Medulla oblongata (tissue), 1 donor: ENCODE measurements around the gene DGUOK.

Experiments used
- DNase-seq: peaks from one replicate; pipeline ENCODE4 v3.0.0-alpha.2; 2015; ENCODE audit errors: extremely low spot score

Gene DGUOK

DNA sequence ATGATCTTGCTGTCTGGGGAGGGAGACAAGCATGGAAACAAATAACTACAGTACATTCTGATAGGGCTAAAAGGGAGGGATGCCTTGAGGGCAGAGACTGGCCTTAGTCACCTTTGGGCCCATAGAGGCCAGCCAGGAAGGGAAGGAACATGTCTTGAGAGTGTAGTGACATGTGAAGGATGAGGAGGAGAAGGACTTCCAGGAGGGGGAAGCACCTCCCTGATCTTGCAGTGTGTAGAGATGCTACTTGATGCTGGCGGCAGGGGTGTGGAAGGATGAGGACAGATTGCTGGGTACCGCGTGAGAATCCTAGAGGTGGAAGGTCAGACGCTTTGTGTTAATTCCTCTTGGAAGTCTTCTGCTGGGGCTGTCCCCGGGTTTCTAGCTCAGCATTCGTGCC, 71.1 kb downstream of the DGUOK start:
- DNase-seq, result no peak

DNA sequence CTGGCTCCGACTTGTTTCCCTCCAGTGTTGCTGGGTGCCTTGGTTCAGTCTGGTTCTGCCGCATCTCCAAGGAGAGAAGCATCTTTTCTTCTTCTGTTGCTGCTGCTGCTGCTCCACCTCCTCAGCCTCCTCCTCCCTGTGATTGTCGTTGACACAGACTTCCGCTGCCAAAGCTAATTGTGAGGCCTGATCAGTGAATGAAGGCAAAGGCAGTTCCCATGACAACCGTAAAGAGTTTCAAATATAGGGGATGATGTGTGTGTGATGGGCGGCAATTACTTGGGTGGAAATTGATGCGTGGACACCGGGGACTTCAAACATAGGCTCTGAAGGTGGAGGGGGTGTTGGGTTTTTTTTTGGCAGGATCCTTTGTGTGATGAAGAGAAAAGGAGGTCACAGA, 71.8 kb downstream of the DGUOK start:
- DNase-seq, result peak; percentile 8

DNA sequence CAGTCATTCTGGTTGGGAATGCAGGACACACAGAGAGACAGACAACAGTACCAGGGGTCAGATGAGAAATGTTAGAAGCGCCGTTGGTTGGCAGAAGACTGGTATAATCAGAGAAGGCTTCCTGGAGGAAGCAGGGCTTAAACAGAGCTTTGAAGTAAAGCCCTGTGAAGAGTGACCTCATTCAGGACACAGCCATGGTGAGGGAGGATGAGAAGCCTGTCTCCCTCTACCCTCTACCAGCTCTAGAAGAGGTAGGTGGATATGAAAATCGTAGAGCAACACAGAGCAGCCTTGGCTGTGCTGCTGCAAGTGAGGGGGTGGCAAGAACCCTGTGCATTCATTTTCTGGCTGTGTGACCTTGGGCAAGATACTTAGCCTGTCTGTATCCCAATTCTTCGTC, 72.3 kb downstream of the DGUOK start:
- no peak for DNase-seq

DNA sequence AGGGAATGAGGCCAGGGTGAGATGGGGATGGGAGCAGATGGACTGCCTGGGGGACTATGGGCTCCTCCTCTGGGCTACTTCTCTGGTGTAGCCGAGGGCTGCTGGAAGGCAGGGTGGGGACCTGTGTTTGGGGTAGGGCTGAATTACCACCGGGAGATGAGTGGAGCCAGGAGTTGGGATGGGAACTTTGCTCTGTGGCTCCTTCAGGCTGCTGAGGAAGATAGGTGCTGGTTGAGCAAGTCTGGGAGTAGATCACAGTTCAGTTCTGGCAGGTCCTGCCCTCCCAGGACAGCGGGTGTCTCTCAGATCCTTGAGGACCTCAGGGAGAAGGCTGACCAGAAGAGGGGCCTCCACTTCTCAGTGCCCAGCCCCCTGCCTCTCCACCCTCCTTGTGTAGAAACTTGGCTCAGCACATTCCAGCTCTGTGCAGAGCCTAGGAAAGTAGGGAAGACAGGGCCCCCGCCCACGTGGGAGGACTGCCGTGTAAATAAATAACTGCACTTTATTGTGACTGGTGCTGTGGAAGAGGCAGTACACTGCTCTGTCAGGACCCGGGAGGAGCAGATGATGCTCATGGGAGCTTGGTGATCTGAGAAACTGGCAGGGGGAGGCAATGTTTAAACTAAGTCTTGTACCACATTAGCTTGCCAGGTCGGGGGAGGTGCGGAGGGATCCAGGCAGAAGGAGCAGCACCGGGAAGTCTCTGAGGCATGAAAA, 73.4 kb downstream of the DGUOK start:
- DNase-seq, result peak; percentile 8

DNA sequence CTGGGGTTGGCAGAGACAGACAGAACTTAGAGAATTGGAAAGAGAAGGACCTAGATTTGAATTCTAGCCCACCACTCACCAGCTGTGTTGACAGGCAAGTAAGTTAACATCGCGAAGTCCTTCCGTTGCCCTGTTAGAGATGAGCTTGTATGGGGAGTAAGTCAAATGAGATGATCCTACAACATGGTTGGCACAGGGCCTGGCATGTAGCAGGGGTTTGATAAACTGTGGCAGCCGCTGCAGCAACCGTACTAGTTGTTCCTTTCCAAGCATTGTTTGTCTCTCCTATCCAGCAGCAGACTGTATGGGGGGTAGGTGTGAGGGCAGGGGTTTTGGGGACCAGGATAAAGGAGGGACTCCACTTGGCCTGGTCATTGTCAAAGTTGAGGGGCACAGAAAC, 74.0 kb downstream of the DGUOK start:
- DNase-seq, result no peak

DNA sequence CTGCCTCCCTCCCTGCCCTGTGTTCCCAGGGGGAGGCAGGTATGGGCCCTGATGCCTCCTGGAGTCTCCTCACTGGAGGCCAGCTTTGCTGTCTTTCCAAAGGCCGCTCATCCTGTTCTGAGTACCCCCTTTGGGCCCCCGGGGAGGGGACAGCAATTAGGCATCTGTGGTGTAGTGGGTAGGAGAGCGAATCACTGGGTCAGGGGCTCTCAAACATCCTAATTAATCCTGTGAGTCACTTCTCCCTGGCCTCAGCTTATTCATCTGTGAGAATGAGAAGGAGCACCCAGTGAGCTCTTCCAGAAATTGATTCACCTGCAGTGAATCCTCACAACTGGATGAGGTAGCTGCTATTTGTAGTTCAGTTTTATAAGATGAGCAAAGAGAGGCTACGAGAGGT, 74.4 kb downstream of the DGUOK start:
- DNase-seq, result no peak

DNA sequence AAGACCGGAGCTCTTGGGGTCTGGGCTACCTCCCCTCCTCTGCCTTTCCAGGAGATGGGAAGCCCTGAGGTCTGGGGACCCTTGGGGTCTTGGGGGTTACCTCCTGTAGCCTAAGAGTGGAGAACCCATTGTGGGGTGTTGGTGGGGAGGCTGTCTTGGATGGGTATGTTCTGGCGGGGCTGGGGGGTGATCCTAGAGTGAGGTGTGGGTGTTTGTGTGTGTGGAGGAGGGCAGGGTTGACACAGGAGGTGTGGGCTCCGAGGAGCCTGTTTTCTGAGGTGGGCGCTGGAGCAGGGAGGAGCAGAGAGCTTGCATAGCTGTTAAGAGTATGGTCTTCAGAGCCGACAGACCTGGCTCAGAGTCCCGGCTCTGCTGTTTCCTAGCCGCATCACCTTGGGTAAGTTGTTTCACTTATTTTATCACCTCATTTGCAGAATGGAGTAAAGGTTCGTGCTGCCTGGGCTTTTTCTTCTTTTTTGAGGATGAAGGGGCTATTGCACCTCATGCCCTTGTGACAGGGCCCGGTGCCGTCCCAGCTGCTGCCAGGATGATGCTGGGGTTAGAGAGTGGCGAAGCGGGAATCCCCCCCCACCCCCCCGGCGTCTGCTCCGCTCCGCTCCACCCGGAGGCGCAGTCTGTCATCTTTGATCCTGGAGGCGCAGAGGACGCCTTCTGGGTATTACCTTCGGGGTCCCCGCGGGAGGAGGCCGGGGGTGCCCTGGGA, 75.3 kb downstream of the DGUOK start:
- no peak for DNase-seq

DNA sequence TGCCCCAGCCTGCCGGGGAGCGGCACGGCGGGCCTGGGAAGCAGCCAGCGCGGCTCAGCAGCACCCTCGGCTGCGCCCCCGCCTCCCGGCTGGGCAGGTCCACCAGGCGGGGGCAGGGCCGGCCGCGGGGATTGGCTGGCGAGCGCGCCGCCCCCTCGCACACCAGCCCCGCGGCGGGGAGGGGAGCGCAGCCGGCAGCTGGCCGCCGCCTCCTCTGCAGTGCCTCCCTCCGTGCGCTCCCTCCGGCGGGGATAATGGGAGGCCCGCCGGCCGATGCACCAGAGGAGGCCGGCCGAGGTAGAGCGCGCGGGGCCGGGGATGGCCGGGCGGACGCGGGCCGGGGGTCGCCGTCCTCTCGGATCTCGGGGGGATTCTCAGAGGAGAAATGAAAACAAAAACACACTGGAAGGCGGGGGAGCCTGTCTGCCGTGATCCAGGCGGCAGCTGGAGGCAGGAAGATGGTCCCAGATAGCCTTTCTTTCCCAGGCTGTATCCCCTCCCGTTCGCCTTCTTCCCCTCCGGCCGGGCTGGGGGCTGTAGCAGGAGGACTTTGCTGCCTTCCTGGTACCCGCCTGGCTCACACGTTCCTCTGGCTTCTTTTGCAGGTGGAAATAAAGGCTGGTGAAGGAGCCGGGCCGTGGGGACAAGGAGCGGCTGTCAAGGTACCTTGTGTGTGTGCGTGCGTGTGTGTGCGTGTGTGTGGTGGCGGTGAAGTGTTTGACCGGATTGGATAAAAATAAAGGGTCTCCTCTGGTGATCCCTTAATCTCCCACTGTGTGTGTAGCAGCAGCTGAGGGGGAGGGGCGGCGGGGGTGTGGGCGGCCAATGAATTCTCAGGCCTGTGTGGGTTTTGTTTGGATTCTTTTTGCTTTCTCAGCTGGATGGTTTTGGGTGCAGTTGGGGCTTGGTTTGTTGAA, 76.1 kb downstream of the DGUOK start:
- peak; percentile 93 for DNase-seq

DNA sequence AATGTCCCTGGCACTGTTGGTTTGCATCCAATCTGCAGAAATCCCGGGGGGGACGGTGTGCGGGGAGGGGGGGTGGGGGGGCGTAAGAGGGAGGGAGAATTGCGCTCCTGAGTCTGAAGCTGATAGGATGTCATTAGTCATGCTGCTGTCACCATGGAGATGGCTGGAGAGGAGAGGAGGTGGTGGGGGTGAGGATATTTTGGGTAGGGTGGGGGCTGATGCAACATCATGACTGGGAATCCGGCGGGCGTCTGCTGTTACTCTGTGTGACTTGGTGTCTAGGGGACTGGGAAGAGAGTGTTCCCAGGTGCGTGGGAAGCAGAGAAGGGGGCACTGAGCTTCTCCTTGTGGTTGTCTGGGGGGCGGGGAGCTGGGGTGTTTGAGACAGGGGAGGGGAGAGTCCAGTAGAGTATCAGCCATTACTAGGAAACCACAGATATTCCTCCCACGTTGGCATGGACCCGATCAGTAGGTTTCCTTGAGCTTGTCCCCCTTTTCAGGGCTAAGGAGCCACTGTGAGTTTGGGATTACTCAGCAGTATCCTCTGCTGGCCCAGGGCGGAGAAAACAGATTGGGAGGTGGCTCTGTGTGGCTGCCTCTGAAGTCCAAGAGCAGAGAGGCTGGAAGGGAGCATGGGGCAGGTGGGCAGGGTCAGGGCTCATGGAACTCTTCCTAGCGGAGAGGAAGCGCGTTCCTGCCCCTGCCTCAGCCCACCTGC, 77.0 kb downstream of the DGUOK start:
- DNase-seq, result peak; percentile 29

DNA sequence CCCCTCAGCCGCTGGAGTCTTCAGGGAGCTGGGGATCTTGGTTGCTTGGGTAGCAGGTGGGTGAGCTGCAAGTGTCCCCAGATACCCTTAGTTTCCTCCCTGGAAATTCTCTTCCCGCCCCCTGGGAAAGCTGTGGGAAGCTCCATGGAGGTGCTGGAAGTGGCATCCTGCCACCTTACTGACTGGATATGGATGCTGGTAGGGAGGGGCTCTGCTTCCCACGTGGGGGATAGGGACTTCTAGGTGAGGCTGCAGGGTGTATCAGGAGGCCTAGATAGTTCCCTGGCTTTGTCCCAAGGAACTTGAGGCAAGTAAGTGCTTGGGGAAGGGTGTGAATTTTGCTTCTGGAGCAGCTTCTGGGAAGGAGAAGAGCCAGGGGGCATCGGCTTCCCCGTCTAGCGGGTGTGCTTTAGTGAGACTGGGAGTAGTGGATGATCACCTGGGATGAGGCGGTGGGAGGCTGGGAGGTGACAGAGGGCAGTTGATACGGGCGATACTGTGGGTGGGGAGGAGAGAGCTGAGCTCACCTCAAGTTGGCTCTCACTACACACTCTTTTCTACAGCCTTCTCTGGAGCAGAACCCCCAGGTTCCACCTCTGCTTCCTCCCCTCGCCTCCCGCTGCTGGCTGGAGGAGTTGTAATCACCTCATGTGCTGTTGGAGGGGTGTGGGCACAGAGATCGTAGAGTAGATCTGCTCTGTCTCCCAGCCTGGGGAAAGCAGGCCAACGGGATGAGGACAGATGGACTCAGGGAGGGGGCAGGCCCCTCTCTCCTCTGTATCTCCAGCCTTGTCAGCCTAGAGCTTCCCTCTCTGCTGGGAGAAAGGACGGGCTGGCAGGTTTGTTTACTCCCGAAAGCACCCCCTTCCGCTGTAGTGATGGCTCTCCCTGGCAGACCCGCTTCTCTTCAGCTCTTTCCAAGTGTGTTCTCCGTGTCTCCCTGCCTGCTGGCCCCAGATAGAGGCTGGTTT, 77.8 kb downstream of the DGUOK start:
- peak; percentile 48 for DNase-seq

DNA sequence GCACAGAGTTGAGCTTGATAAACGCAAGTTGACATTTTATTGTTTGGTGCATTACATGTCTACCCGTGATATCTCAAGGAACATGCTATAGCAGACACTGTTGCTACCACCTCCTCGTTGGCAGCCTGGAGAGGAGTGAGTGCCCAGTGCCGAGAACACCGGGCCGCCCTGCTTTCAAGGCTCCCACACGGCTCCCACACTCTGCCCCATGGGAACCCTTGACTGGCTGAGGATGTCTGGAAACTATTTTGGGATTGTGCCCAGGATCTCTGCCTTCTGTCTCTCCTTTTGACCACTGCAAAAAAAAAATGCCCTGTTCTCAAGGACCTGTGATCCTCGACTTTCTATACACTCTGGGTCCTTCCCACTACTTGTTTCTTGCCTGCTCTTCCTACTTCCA, 79.1 kb downstream of the DGUOK start:
- DNase-seq, result peak; percentile 20

DNA sequence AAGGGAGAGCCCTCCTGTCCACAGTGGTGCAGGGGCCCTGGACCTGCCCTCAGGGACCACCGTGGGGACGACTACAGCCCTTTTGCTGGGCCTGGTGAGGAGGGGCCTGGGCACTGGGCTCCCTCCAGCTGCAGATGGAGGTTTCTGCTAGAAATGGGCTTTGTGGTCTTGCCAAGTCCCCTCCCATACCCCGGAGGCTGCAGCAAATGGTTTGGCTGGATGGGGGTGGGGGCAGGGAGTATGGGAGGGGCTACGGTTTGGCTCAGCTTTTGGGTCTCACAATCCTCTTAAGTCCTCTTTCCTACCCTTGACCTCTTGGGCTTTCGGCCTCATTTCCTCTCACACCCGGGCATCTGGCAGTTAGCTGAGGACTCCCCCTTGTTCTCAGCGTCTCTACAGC, 79.8 kb downstream of the DGUOK start:
- DNase-seq, result peak; percentile 26

DNA sequence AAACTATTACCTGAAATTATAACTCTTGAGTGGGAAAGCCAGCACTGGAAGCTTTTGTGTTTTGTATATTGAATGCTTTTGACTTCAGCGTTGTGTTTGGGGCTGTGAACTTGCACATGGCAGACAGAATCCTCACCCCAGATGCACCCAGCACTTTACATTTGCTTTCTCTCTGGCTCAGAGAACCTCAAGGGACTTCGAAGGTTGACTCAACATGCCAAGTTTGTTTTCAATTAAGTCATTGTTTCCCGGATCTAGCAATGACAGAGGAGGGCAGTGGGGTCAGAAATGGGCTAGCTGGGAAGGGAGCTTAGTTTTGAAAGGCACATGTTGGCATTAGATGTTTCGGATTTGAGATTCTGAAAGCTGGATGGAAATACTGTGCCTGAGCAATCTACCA, 80.4 kb downstream of the DGUOK start:
- no peak for DNase-seq

DNA sequence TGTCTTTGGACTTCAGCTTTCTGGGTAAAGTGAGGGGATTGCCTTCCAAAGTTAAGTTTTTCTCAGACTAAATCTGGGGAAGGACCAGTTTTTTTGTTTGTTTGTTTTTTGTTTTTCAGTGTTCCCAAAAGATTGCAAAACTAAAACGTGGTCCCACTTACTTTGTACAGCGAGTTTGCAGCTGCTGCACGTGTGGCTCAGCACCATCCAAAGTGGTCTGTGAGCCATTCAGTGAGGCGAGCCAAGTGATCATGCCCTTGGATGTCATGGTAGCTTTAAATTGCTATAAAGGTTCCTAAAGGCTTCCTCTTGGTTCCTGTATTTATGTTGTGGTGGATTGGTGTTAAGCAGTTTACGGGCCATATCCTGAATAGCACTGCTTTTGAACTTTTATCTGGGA, 81.0 kb downstream of the DGUOK start:
- no peak for DNase-seq
